Thyroid gland (tissue), 4 donors: ENCODE measurements around the gene FBXL13. TPM values are rescaled to one million over a fixed set of nuclear protein-coding genes. Genes with fewer than 3 reads are reported as not detected.

Source experiments
- DNase-seq, 2 donors: peaks; one replicate each; pipeline ENCODE4 v3.0.0-alpha.2; 2019
- H3K27ac ChIP-seq, 3 donors: fragments of 200-600 bp; sonication (generic); 1 replicate in 2 of 3; 2 replicates in 1 of 3; pipeline ENCODE4 v1.5.1; 2016 to 2019; ENCODE audit warnings: mild to moderate bottlenecking in 1 of 3, moderate library complexity in 1 of 3
- H3K27me3 ChIP-seq: fragments of 200-600 bp; sonication (generic); one replicate; pipeline ENCODE4 v1.5.1; 2019
- H3K36me3 ChIP-seq, 2 donors: fragments of 200-600 bp; sonication (generic); one replicate each; pipeline ENCODE4 v1.5.1; 2016 to 2019
- H3K4me1 ChIP-seq, 2 donors: fragments of 200-600 bp; sonication (generic); one replicate each; pipeline ENCODE4 v1.5.1; 2017 to 2019
- H3K4me3 ChIP-seq, 3 donors: fragments of 200-600 bp; sonication (generic); replicated peaks in 1 of 3; 1 replicate in 2 of 3; 2 replicates in 1 of 3; pipeline ENCODE4 v1.5.1; 2016; ENCODE audit warnings: mild to moderate bottlenecking in 1 of 3
- H3K9me3 ChIP-seq: fragments of 200-600 bp; sonication (generic); one replicate; pipeline ENCODE4 v1.5.1; 2017
- POLR2A ChIP-seq, 2 donors: fragments of 450-650 bp; IDR thresholded peaks; one replicate each; pipeline ENCODE4 v1.6.1; 2017; ENCODE audit warnings: antibody characterized with exemption in 2 of 2, mild to moderate bottlenecking in 2 of 2, moderate library complexity in 1 of 2
- WGBS, 2 donors: methylation state at CpG; one replicate each; pipeline ENCODE4 v1.1.5; 2017; 5-methylcytosine and 5-hydroxymethylcytosine counted together
- intact Hi-C: fragments of 100-400 bp; cut with DNase I; formaldehyde crosslinking; loops from one replicate; pipeline ENCODE4 v1.15.1; 2023
- total RNA-seq, 4 donors: library from RNA; depleted of rRNA; stranded (reverse); fragments of >200 nt; gene quantifications; one replicate each; pipeline ENCODE4 v1.2.3, GENCODE V29; 2016
- TF ChIP-seq, protein P1 (sequence below), 6 experiments: fragments of 200-600 bp in 3 of 6; fragments of 450-650 bp in 3 of 6; sonication (generic) in 3 of 6; IDR thresholded peaks; one replicate each; pipeline ENCODE4 v1.5.1; 2016 to 2019; ENCODE audit warnings: antibody characterized with exemption in 6 of 6, mild to moderate bottlenecking in 2 of 6, inconsistent platforms in 1 of 6, moderate library complexity in 1 of 6

The FBXL13 gene
- total RNA-seq, 4 donors from 2014 or later, result 4.2 to 9.6 (median 5.0) TPM

- Histone ChIP-seq H3K9me3 (no peaks in the 10 kb centered on the region), H3K27me3 (no peaks in the 10 kb centered on the region), H3K4me3 (peak overlapping the region; percentile 51 to 99 (median 95)), H3K27ac (peak overlapping the region; percentile 81 to 94 (median 93)), H3K36me3 (no peaks in the 10 kb centered on the region), H3K4me1 (peaks cover 6 to 17% of the 10 kb centered on the region in 2 donors)
- TF ChIP-seq POLR2A (IDR thresholded peaks at IDR 0.05), result no peak
- TF ChIP-seq, protein P1, sequence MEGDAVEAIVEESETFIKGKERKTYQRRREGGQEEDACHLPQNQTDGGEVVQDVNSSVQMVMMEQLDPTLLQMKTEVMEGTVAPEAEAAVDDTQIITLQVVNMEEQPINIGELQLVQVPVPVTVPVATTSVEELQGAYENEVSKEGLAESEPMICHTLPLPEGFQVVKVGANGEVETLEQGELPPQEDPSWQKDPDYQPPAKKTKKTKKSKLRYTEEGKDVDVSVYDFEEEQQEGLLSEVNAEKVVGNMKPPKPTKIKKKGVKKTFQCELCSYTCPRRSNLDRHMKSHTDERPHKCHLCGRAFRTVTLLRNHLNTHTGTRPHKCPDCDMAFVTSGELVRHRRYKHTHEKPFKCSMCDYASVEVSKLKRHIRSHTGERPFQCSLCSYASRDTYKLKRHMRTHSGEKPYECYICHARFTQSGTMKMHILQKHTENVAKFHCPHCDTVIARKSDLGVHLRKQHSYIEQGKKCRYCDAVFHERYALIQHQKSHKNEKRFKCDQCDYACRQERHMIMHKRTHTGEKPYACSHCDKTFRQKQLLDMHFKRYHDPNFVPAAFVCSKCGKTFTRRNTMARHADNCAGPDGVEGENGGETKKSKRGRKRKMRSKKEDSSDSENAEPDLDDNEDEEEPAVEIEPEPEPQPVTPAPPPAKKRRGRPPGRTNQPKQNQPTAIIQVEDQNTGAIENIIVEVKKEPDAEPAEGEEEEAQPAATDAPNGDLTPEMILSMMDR (IDR thresholded peaks at IDR 0.05), result no peak
- intact Hi-C loops, result no loop called here
- peak; percentile 63 to 79 for DNase-seq
- 1% methylated on average over 30 to 34 of the region's 36 CpGs for WGBS, 2 donors
Measured at GRCh38 chr7:103075337-103075918, 832 bp upstream of the FBXL13 start.

DNA sequence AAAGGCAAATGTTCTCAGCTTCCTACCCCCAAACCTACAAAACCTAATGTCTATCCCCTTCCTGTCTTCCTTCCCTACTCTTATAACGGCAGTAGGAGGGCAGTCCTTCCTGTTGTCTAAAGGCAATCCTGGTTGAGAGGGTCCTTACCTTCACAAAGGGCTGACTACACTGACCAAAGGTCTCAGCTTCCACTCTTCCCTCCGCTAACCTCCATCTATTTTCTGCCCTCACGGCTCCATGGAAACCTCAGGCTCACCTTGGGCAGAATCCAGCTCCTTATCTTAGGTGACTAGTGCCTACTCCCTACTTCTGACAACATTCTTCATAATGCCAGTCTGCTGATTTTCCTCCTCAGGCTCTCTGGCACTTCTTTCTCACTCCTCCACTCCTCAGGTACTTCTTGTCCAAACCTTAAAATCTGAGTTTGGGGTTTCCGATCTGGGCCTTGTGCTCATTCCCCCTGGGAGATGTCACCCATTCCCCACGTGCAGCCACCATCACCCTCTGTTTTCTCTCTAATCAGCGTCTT is 542 bp downstream of the FBXL13 start:
- no peaks in the 10 kb centered on the region for H3K36me3 ChIP-seq
- TF ChIP-seq, protein P1 (IDR thresholded peaks at IDR 0.05), result no peak
- no peak for TF ChIP-seq POLR2A (IDR thresholded peaks at IDR 0.05)
- no peaks in the 10 kb centered on the region for H3K27me3 ChIP-seq
- peaks cover 6 to 17% of the 10 kb centered on the region in 2 donors for H3K4me1 ChIP-seq
- H3K9me3 ChIP-seq, result no peaks in the 10 kb centered on the region
- H3K4me3 ChIP-seq, result peak overlapping the region; percentile 51 to 99 (median 95)
- peak in 1 of 2 donors; percentile 8 for DNase-seq
- WGBS, 2 donors, result 8 to 12% methylated on average over 6 of the region's 6 CpGs
- intact Hi-C loops, result no loop called here
- peak overlapping the region; percentile 81 to 94 (median 93) for H3K27ac ChIP-seq

GRCh38 chr7:103071000-103071399 is 3.6 kb downstream of the FBXL13 start:
- no peaks in the 10 kb centered on the region for H3K9me3 ChIP-seq
- H3K4me3 ChIP-seq, result no peak overlapping the region
- no peak overlapping the region for H3K27ac ChIP-seq
- intact Hi-C loops, result no loop called here
- TF ChIP-seq POLR2A (IDR thresholded peaks at IDR 0.05), result no peak
- TF ChIP-seq, protein P1 (IDR thresholded peaks at IDR 0.05), result no peak
- peaks cover 6 to 7% of the 10 kb centered on the region in 2 donors for H3K4me1 ChIP-seq
- H3K27me3 ChIP-seq, result no peaks in the 10 kb centered on the region
- no peaks in the 10 kb centered on the region for H3K36me3 ChIP-seq
- no peak for DNase-seq
- WGBS, 2 donors, result 90 to 92% methylated on average over 2 of the region's 2 CpGs

- WGBS, 2 donors, result 92 to 94% methylated on average over 17 to 18 of the region's 23 CpGs
- Histone ChIP-seq H3K4me1 (peaks cover 1 to 2% of the 10 kb centered on the region in 2 donors), H3K9me3 (no peaks in the 10 kb centered on the region), H3K27me3 (no peaks in the 10 kb centered on the region), H3K36me3 (no peaks in the 10 kb centered on the region), H3K4me3 (no peak overlapping the region), H3K27ac (no peak overlapping the region)
- TF ChIP-seq, protein P1 (IDR thresholded peaks at IDR 0.05), result no peak
- TF ChIP-seq POLR2A (IDR thresholded peaks at IDR 0.05), result no peak
- DNase-seq, result no peak
- intact Hi-C loops, result no loop called here
Measured at GRCh38 chr7:103068414-103069403, 5.9 kb downstream of the FBXL13 start.
